CD4-positive, alpha-beta T cell treated with Interleukin-12 subunit alpha and Interleukin-12 subunit beta, for 1 hour (primary cell): ENCODE results near the gene SNRPB2.

Experiments
- DNase-seq: peaks from one replicate; pipeline ENCODE4 v3.0.0-alpha.2; 2020

The SNRPB2 gene

GRCh38 chr20:16729565-16730460 is at the start of gene SNRPB2:
Gene SNRPB2, plus strand, starts transcription at chr20:16730026. Its CDS starts 1,677 bp downstream, at chr20:16731703.
- DNase-seq = peak; percentile 93

GRCh38 chr20:16684416-16684815 is 45.4 kb upstream of the SNRPB2 start:
- no peak for DNase-seq

- DNase-seq = no peak
Observed at GRCh38 chr20:16689906-16690305, 39.9 kb upstream of the SNRPB2 start.

- DNase-seq = no peak
Observed at GRCh38 chr20:16691381-16691780, 38.4 kb upstream of the SNRPB2 start.

- DNase-seq = no peak
Observed at GRCh38 chr20:16692009-16692408, 37.8 kb upstream of the SNRPB2 start.

GRCh38 chr20:16692442-16692841 is 37.4 kb upstream of the SNRPB2 start:
- no peak for DNase-seq

GRCh38 chr20:16693278-16693677 is 36.5 kb upstream of the SNRPB2 start:
- no peak for DNase-seq

- no peak for DNase-seq
Observed at GRCh38 chr20:16694161-16694560, 35.7 kb upstream of the SNRPB2 start.

- no peak for DNase-seq
Observed at GRCh38 chr20:16695628-16696027, 34.2 kb upstream of the SNRPB2 start.

GRCh38 chr20:16699293-16699692 is 30.5 kb upstream of the SNRPB2 start:
- DNase-seq = no peak

- DNase-seq = peak; percentile 39
Observed at GRCh38 chr20:16701296-16701695, 28.5 kb upstream of the SNRPB2 start.

GRCh38 chr20:16703570-16703969 is 26.3 kb upstream of the SNRPB2 start:
- no peak for DNase-seq

- no peak for DNase-seq
Observed at GRCh38 chr20:16707674-16708073, 22.2 kb upstream of the SNRPB2 start.

- no peak for DNase-seq
Observed at GRCh38 chr20:16708602-16709001, 21.2 kb upstream of the SNRPB2 start.

- peak; percentile 36 for DNase-seq
Observed at GRCh38 chr20:16709017-16709416, 20.8 kb upstream of the SNRPB2 start.

GRCh38 chr20:16710781-16711180 is 19.0 kb upstream of the SNRPB2 start:
- DNase-seq = no peak

- DNase-seq = no peak
Observed at GRCh38 chr20:16711661-16712258, 18.1 kb upstream of the SNRPB2 start.

- DNase-seq = no peak
Observed at GRCh38 chr20:16712511-16712947, 17.3 kb upstream of the SNRPB2 start.

- no peak for DNase-seq
Observed at GRCh38 chr20:16713066-16713465, 16.8 kb upstream of the SNRPB2 start.

- no peak for DNase-seq
Observed at GRCh38 chr20:16714242-16714641, 15.6 kb upstream of the SNRPB2 start.

GRCh38 chr20:16714751-16715150 is 15.1 kb upstream of the SNRPB2 start:
- DNase-seq = no peak

- no peak for DNase-seq
Observed at GRCh38 chr20:16719421-16719820, 10.4 kb upstream of the SNRPB2 start.

- DNase-seq = no peak
Observed at GRCh38 chr20:16729080-16729479, 746 bp upstream of the SNRPB2 start.

GRCh38 chr20:16732506-16733152 is 2.8 kb downstream of the SNRPB2 start:
- DNase-seq = peak; percentile 33
